Colonic mucosa (tissue), 4 donors: Measurements from ENCODE around the gene CHRDL2. TPM values are rescaled to one million over a fixed set of nuclear protein-coding genes. Genes with fewer than 3 reads are reported as not detected.

Experiments
- DNase-seq: peaks from one replicate; pipeline ENCODE4 v3.0.0-alpha.2; 2020
- H3K27ac ChIP-seq: fragments of 200-600 bp; one replicate; pipeline ENCODE4 v1.8.0; 2021
- H3K27me3 ChIP-seq: fragments of 200-600 bp; one replicate; pipeline ENCODE4 v1.8.0; 2021
- H3K36me3 ChIP-seq: fragments of 200-600 bp; one replicate; pipeline ENCODE4 v1.8.0; 2021
- H3K4me1 ChIP-seq: fragments of 200-600 bp; one replicate; pipeline ENCODE4 v1.8.0; 2021; ENCODE audit warnings: mild to moderate bottlenecking
- H3K4me3 ChIP-seq: fragments of 200-600 bp; one replicate; pipeline ENCODE4 v1.8.0; 2021
- H3K9ac ChIP-seq, 2 donors: one replicate each; pipeline ENCODE4 v1.7.0; 2013; ENCODE audit warnings: control low read depth in 2 of 2, low read depth in 2 of 2, low read length in 2 of 2
- H3K9me3 ChIP-seq: fragments of 200-600 bp; one replicate; pipeline ENCODE4 v1.8.0; 2021
- CTCF ChIP-seq: fragments of 200-600 bp; IDR thresholded peaks from one replicate; pipeline ENCODE4 v1.8.0; 2022; ENCODE audit warnings: antibody characterized with exemption, mild to moderate bottlenecking
- intact Hi-C: fragments of 100-400 bp; cut with DNase I; formaldehyde crosslinking; loops from one replicate; pipeline ENCODE4 v1.14.1; 2022
- total RNA-seq, 2 donors: library from RNA; stranded (reverse); fragmentation: NEBNext Ultra II Directional in 1 of 2; extraction: Animal tissue kit (Norgen Biotek cat#: 25700) in 1 of 2; gene quantifications; one replicate each; pipeline ENCODE4 v1.2.1, GENCODE V29; 2021
- donor health status: healthy.
- donor health status: DM: no; HTN: no; CAD: no.
- donor health status: DM: no; HTN: no; CAD: no.

Gene CHRDL2
- total RNA-seq, 2 donors from 2014 or later = 0.42 to 26.5 TPM

DNA sequence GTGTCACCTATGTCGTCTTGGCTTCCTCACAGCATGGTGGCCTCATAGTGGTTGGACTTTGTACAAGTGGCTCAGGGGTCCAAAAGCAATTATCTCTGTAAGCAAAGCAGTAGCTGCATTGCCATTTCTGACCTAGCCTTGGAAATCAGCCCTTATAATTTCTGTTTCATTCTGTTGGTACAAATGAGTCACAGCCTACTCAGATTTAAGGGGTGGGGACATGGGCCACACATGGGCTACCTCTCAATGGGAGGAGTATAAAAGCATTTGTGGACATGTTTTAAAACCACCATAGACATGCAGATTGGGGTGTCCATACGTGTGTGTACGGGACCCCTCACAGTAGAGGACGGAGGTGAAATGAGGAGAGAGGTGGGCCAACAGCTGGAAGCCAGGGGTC is 41.6 kb downstream of the CHRDL2 start:
- Histone ChIP-seq H3K27me3 (no peaks in the 10 kb centered on the region), H3K9me3 (no peaks in the 10 kb centered on the region), H3K36me3 (no peaks in the 10 kb centered on the region), H3K27ac (no peak overlapping the region), H3K4me3 (no peak overlapping the region), H3K4me1 (no peaks in the 10 kb centered on the region), H3K9ac (no peak overlapping the region)
- no peak for DNase-seq
- TF ChIP-seq CTCF = no peak
- intact Hi-C loops = no loop called here

DNA sequence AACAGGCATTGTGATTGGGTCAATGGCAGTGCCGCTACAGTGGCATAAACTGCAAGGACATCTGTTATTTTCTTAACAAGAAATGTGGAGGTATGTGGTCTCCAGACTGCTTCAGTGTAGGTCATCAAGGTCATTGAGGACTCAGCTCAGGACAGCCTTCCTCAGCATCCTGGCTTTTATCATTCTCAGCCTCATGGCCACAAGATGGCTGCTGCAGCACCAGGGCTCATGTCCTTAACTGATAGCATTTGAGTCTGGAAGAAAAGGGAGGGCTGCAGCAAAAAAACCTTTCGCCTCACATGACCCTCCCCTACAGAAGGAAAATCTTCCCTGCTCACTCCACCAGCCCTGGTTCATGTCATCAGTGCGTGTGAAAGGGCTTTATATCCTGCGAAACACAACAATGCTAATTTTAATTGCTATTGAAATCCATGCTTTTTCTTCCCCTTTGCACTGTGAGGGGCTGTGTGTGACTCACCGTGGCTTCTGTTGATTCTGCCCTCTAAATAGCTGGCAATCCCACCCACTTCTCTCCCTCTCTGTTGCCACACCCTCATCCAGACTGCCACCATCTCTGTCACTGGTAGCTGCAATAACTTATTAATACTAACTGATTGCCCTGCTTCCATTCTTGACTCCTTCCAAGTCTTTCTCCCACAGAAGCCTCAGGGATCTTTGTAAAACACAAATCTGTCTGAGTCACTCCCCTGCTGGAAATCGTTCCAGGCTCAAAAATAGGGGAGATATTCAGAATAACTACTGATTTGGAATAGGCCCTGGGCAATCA is 43.8 kb downstream of the CHRDL2 start:
- no peak overlapping the region for H3K4me3 ChIP-seq
- no peak for DNase-seq
- H3K27ac ChIP-seq = no peak overlapping the region
- peaks cover 10% of the 10 kb centered on the region for H3K27me3 ChIP-seq
- peaks cover 3% of the 10 kb centered on the region for H3K4me1 ChIP-seq
- no peak overlapping the region for H3K9ac ChIP-seq
- intact Hi-C loops = no loop called here
- no peaks in the 10 kb centered on the region for H3K36me3 ChIP-seq
- H3K9me3 ChIP-seq = no peaks in the 10 kb centered on the region
- no peak for TF ChIP-seq CTCF

DNA sequence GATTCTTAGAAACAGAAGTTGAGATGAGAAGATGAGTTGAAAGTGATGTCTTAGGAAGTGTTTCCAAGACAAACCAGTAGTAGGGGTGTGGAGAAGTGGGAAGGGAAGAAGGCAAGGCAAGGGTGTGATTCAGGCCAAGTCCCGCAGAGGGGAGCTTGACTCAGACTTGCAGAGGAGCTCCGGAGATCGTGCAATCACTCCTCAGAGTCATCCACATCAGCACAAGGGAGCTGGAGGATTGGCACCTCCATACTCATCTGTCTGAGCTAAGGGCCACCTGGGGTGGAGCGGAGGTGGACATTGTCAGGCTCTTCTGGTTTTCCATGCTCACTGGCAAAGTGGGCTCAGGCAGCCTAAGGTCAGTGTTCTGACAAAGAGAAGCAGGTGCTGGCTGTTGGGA is 44.4 kb downstream of the CHRDL2 start:
- intact Hi-C loops = no loop called here
- no peak for TF ChIP-seq CTCF
- no peaks in the 10 kb centered on the region for H3K36me3 ChIP-seq
- peaks cover 10% of the 10 kb centered on the region for H3K27me3 ChIP-seq
- peaks cover 3% of the 10 kb centered on the region for H3K4me1 ChIP-seq
- H3K4me3 ChIP-seq = no peak overlapping the region
- H3K9me3 ChIP-seq = no peaks in the 10 kb centered on the region
- H3K27ac ChIP-seq = no peak overlapping the region
- no peak overlapping the region for H3K9ac ChIP-seq
- no peak for DNase-seq

DNA sequence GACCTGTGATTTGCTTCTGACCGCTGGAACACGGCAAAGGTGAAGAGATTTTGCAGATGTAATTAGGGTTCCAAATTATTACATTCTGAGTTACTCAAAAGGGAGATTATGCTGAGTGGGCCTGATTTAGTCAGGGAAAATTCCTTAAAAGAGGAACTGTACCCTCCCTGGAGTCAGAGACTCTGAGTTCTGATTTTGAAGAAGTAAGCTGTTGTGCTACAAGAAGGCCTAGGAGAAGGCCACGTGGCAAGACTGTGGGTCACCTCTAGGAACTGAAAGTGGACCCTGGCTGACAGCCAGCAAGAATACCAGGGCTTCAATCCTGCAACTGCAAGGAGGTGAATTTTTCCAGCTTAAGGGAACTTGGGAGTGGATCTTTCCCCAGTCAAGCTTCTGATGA is 45.3 kb downstream of the CHRDL2 start:
- TF ChIP-seq CTCF = no peak
- no peaks in the 10 kb centered on the region for H3K36me3 ChIP-seq
- no peak for DNase-seq
- H3K27ac ChIP-seq = no peak overlapping the region
- H3K9ac ChIP-seq = no peak overlapping the region
- no peaks in the 10 kb centered on the region for H3K9me3 ChIP-seq
- peaks cover 10% of the 10 kb centered on the region for H3K27me3 ChIP-seq
- intact Hi-C loops = no loop called here
- no peak overlapping the region for H3K4me3 ChIP-seq
- H3K4me1 ChIP-seq = peaks cover 3% of the 10 kb centered on the region

DNA sequence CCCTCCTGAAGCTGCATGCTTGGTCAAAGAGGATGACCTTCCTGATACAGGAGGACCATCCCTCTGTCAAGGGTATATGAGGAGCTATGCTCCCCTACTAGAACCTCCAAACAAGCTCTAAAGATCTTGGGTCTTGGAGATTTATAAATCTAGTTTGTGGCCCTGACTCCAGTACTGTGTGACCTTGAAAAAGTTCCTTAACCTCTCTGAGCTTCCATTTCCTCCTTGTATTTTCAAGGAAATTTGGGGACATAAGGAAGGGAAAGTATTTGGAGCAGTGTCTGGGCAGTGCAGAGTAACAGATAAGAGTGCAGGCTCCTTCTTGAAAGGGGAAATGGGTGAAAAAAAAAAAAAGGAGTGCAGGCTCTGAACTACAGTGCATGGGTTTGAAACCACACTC is 45.9 kb downstream of the CHRDL2 start:
- peaks cover 10% of the 10 kb centered on the region for H3K27me3 ChIP-seq
- intact Hi-C loops = no loop called here
- peaks cover 3% of the 10 kb centered on the region for H3K4me1 ChIP-seq
- no peaks in the 10 kb centered on the region for H3K9me3 ChIP-seq
- H3K36me3 ChIP-seq = no peaks in the 10 kb centered on the region
- TF ChIP-seq CTCF = no peak
- no peak for DNase-seq
- no peak overlapping the region for H3K27ac ChIP-seq
- no peak overlapping the region for H3K9ac ChIP-seq
- H3K4me3 ChIP-seq = no peak overlapping the region
